ENCODE measurements around the gene COPZ2. TPM values are rescaled to one million over a fixed set of nuclear protein-coding genes. Genes with fewer than 3 reads are reported as not detected.

The COPZ2 gene
- total and polyA plus RNA-seq, 9 of the 15 experiments (the other 6 are each of a cell fraction or from before 2014, with no cell fraction given) = 0.22 to 0.49 TPM; not detected in 7

GRCh38 chr17:48051706-48052486 is 14.3 kb upstream of the COPZ2 start (continued):
- TF ChIP-seq TCF15 (CRISPR knock-in tag; IDR thresholded peaks at IDR 0.05) = no peak
- no peak for TF ChIP-seq ZNF311 (CRISPR knock-in tag; IDR thresholded peaks at IDR 0.05)
- no peak for TF ChIP-seq FIP1L1 (IDR thresholded peaks at IDR 0.05; ENCODE audit: low read depth, low read length, poor library complexity, severe bottlenecking)
- TF ChIP-seq CLOCK (CRISPR knock-in tag; IDR thresholded peaks at IDR 0.05; ENCODE audit: borderline replicate concordance) = no peak
- no peak for TF ChIP-seq HEY1 (CRISPR knock-in tag; IDR thresholded peaks at IDR 0.05; ENCODE audit: borderline replicate concordance)
- TF ChIP-seq ATF2 (CRISPR knock-in tag; IDR thresholded peaks at IDR 0.05) = no peak
- TF ChIP-seq ZNF740 (CRISPR knock-in tag; IDR thresholded peaks at IDR 0.05) = 0 out of 2 replicates have a peak, but pooled peaks have one; percentile 46
- 0 out of 4 replicates have a peak, but pooled peaks of 1 of the 2 experiments have one; percentile 25 for TF ChIP-seq ZNF740 (tag; IDR thresholded peaks at IDR 0.05)
- TF ChIP-seq ZBTB9 (CRISPR knock-in tag; IDR thresholded peaks at IDR 0.05) = no peak
- TF ChIP-seq THRA (IDR thresholded peaks at IDR 0.05) = no peak
- TF ChIP-seq E2F5 (CRISPR knock-in tag; IDR thresholded peaks at IDR 0.05) = no peak
- no peak for TF ChIP-seq GMEB1 (CRISPR knock-in tag; IDR thresholded peaks at IDR 0.05)
- no peak for TF ChIP-seq MTA1 (IDR thresholded peaks at IDR 0.05; ENCODE audit: borderline replicate concordance)

Measured in K562 (cell line).